GM19239 (cell line): ENCODE results near the gene TMEM254.
"Not testable (repeated sequence)": the region's sequence is repeated elsewhere in the genome, so short reads cannot be mapped to it uniquely, and the experiment has no call there.

Source experiments
- DNase-seq: peaks from one replicate; pipeline ENCODE4 v3.0.0; 2011; ENCODE audit warnings: low spot score; ENCODE audit not compliant: insufficient read length
- FAIRE-seq: peaks from 2 replicates; lab custom pipeline; 2011; peaks lifted over from hg19 to GRCh38; lab: Jason Lieb, UNC

The TMEM254 gene

GRCh38 chr10:80131499-80131901 is 53.0 kb downstream of the TMEM254 start:
- DNase-seq (no peak), FAIRE-seq (no peak)

- FAIRE-seq (no peak), DNase-seq (no peak)
These were observed 54.1 kb downstream of the TMEM254 start, which contains the start of gene PLAC9 for GRCh38 chr10:80132299-80133139. Gene PLAC9, plus strand, starts transcription at chr10:80132730. Its CDS starts 33 bp downstream, at chr10:80132763.

GRCh38 chr10:80133206-80133605 is 54.7 kb downstream of the TMEM254 start:
- no peak for FAIRE-seq
- DNase-seq = no peak

- FAIRE-seq, DNase-seq: not testable (repeated sequence)
These were observed 55.2 kb downstream of the TMEM254 start for GRCh38 chr10:80133687-80134086.

GRCh38 chr10:80136134-80136571 is 57.7 kb downstream of the TMEM254 start:
- DNase-seq (no peak), FAIRE-seq (no peak)

- DNase-seq = no peak
- FAIRE-seq = no peak
These were observed 58.8 kb downstream of the TMEM254 start for GRCh38 chr10:80137031-80137862.

GRCh38 chr10:80137920-80138319 is 59.5 kb downstream of the TMEM254 start:
- FAIRE-seq (no peak), DNase-seq (no peak)

GRCh38 chr10:80139265-80139664 is 60.8 kb downstream of the TMEM254 start:
- FAIRE-seq (no peak), DNase-seq (no peak)

- DNase-seq = no peak
- no peak for FAIRE-seq
These were observed 61.8 kb downstream of the TMEM254 start for GRCh38 chr10:80140251-80140650.

GRCh38 chr10:80141696-80142460 is 63.4 kb downstream of the TMEM254 start:
- DNase-seq (no peak), FAIRE-seq (no peak)
